BJ (cell line): ENCODE data around the gene DIP2B. TPM values are rescaled to one million over a fixed set of nuclear protein-coding genes. Genes with fewer than 3 reads are reported as not detected.
"Not testable (repeated sequence)": the region's sequence is repeated elsewhere in the genome, so short reads cannot be mapped to it uniquely, and the experiment has no call there.

Experiments used
- CTCF ChIA-PET: fragments of 350-600 bp; formaldehyde crosslinking; extraction: SDS; loops from one replicate; lab custom pipeline; 2021; ENCODE audit warnings: antibody characterized with exemption, inconsistent platforms; lab: Yijun Ruan, JAX
- POLR2A ChIA-PET: fragments of 300-600 bp; sonication (Branson Sonifier 250); formaldehyde crosslinking; extraction: SDS; loops from one replicate; lab custom pipeline; 2021; ENCODE audit warnings: antibody characterized with exemption; lab: Charles Lee
- DNase-seq: peaks from one replicate; pipeline ENCODE4 v3.0.0-alpha.2; 2011; ENCODE audit warnings: low read depth
- H3K27me3 ChIP-seq: 2 replicates; pipeline ENCODE4 v1.6.0; 2011; ENCODE audit warnings: low read length; ENCODE audit not compliant: control insufficient read depth, insufficient read depth
- H3K36me3 ChIP-seq: 2 replicates; pipeline ENCODE4 v1.5.1; 2011; ENCODE audit warnings: low read length; ENCODE audit not compliant: control insufficient read depth, insufficient read depth
- H3K4me3 ChIP-seq: 2 replicates; pipeline ENCODE4 v1.5.1; 2011; ENCODE audit warnings: low read depth, mild to moderate bottlenecking, control low read depth, low read length
- polyA plus RNA-seq: library from polyadenylated mRNA; depleted of rRNA; stranded (reverse); fragments of >200 nt; gene quantifications from 2 replicates; pipeline ENCODE4 v1.2.3, GENCODE V29; 2011
- TF ChIP-seq, protein P1 (sequence below): IDR thresholded peaks from 2 replicates; pipeline ENCODE4 v1.5.1; 2011; ENCODE audit warnings: low read depth, mild to moderate bottlenecking, control low read depth, inconsistent platforms, low read length, moderate library complexity; ENCODE audit not compliant: insufficient read depth

Gene DIP2B
- polyA plus RNA-seq, 1 experiment: 13.2 TPM

DNA sequence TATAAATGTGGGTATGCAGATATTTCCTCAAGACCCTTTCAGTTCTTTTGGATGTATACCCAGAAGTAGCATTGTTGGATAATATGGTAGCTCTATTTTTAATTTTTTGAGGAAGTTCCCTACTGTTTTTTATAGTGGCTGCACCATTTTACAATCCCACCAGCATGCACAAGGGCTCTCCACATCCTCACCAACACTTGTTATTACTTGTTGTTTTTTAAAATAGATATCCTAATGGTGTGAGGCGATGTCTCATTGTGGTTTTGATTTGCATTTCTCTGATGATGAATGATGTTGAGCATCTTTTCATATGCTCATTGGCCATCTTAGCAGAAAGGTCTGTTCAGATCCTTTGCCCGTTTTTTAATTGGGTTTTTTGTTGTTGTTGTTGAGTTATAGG, 47.1 kb downstream of the DIP2B start:
- H3K36me3 ChIP-seq: no peaks in the 10 kb centered on the region
- TF ChIP-seq, protein P1, sequence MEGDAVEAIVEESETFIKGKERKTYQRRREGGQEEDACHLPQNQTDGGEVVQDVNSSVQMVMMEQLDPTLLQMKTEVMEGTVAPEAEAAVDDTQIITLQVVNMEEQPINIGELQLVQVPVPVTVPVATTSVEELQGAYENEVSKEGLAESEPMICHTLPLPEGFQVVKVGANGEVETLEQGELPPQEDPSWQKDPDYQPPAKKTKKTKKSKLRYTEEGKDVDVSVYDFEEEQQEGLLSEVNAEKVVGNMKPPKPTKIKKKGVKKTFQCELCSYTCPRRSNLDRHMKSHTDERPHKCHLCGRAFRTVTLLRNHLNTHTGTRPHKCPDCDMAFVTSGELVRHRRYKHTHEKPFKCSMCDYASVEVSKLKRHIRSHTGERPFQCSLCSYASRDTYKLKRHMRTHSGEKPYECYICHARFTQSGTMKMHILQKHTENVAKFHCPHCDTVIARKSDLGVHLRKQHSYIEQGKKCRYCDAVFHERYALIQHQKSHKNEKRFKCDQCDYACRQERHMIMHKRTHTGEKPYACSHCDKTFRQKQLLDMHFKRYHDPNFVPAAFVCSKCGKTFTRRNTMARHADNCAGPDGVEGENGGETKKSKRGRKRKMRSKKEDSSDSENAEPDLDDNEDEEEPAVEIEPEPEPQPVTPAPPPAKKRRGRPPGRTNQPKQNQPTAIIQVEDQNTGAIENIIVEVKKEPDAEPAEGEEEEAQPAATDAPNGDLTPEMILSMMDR: no peak
- ChIA-PET POLR2A (no interaction called here), CTCF (no interaction called here)
- no peak overlapping the region for H3K4me3 ChIP-seq
- H3K27me3 ChIP-seq: no peaks in the 10 kb centered on the region
- DNase-seq: no peak

DNA sequence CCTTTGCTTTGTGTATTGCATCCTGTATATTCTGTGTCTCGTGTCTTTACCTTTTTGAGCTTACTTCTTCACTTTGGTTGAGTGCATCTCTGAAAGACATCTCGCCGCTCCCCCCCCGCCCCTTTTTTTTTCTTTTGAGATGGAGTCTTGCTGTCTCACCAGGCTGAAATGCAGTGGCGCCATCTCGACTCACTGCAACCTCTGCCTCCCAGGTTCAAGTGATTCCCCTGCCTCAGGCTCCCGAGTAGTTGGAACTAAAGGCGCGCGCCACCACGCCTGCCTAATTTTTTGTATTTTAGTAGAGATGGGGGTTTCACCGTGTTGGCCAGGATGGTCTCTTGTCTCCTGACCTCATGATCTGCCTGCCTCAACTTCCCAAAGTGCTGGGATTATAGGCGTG, 49.9 kb downstream of the DIP2B start:
- POLR2A ChIA-PET: no interaction called here

DNA sequence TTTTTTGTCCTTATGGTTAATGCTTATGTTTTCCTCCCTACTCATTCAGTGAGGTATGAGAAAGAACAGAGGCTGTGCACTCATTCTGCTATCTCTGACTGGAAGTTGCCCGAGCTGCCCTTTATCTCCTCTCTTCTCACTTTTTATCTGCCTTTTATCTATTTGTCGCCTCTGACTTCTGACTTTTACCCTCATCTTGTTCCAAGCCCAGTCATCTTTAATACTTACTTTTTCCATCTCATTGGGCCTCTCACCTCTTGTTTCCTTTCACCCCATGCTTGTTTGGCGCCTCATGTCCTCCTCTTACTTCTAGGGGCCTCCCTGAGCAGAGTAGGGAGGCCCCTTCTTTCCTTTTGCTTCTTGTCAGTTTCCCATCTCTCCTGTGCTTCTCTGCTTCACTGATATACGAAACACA, 50.7 kb downstream of the DIP2B start:
- H3K27me3 ChIP-seq: no peaks in the 10 kb centered on the region
- no peak overlapping the region for H3K4me3 ChIP-seq
- no peak for DNase-seq
- ChIA-PET POLR2A (no interaction called here), CTCF (no interaction called here)
- H3K36me3 ChIP-seq: no peaks in the 10 kb centered on the region
- TF ChIP-seq, protein P1: no peak

More for the DNA sequence above, 49.9 kb downstream of the DIP2B start:
- H3K4me3 ChIP-seq: no peak overlapping the region
- no peaks in the 10 kb centered on the region for H3K27me3 ChIP-seq
- DNase-seq: no peak
- TF ChIP-seq, protein P1: no peak
- CTCF ChIA-PET: interaction anchor here (0.6 kb wide), 1 partner anchor 1237 kb away, joined by 3 read pairs; no protein-coding TSS in a partner anchor
- no peaks in the 10 kb centered on the region for H3K36me3 ChIP-seq

DNA sequence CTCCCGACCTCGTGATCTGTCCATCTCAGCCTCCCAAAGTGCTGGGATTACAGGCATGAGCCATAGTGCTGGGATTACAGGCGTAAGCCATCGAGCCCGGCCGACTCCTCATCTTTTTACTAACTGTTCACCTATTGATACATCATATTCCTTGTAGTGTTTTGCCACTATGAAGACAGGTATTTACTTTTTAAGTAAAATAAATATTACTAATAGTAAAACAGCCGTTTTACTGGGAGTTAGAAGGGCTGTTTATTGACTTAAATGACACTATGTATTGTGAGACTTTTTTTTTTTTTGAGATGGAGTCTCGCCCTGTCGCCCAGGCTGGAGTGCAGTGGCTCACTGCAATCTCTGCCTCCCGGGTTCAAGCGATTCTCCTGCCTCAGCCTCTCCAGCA, 51.5 kb downstream of the DIP2B start:
- no peak for DNase-seq
- Histone ChIP-seq H3K36me3 (no peaks in the 10 kb centered on the region), H3K4me3 (no peak overlapping the region), H3K27me3 (no peaks in the 10 kb centered on the region)
- ChIA-PET POLR2A (no interaction called here), CTCF (no interaction called here)
- TF ChIP-seq, protein P1: no peak

DNA sequence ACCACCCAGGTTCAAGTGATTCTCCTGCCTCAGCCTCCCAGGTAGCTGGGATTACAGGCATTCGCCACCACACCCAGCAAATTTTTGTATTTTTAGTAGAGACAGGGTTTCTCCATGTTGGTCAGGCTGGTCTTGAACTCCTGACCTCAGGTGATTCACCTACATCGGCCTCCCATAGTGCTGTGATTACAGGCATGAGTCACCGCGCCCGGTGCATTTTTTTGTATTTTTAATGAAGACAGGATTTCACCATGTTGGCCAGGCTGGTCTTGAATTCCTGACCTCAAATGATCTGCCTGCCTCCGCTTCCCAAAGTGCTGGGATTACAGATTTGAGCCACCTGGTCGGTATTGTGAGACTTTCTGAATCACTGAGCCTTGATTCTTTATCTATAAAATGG, 52.0 kb downstream of the DIP2B start:
- POLR2A ChIA-PET, CTCF ChIA-PET, H3K36me3 ChIP-seq, DNase-seq, H3K27me3 ChIP-seq, H3K4me3 ChIP-seq: not testable (repeated sequence)

DNA sequence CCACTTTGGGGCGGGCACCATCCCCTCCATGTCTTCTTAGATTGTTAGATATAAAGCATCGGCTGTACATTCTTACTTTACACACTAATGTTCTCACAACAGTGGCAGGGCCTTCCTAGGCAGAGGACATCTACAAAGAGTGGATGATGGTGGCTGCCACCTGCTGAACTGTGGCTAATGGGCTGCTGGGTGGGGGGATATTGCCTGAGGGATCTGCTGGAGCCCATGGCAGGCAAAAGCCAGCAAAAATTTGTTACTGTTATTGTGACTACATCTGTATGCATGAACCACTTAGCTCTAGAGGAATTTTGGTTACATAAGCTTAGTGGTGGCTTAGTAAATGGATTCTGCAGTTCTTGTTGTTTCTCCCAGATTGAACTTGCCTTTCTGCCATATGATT, 52.6 kb downstream of the DIP2B start:
- no peak overlapping the region for H3K4me3 ChIP-seq
- CTCF ChIA-PET: interaction anchor here (0.6 kb wide), 1 partner anchor 10 kb away, joined by 3 read pairs; no protein-coding TSS in a partner anchor

More for the DNA sequence above, 52.6 kb downstream of the DIP2B start:
- Histone ChIP-seq H3K36me3 (no peaks in the 10 kb centered on the region), H3K27me3 (no peaks in the 10 kb centered on the region)
- DNase-seq: no peak
- POLR2A ChIA-PET: no interaction called here
- TF ChIP-seq, protein P1: no peak
